GM12878 (cell line): ENCODE data around the gene GALNT17. TPM values are rescaled to one million over a fixed set of nuclear protein-coding genes. Genes with fewer than 3 reads are reported as not detected.

Source experiments
- ATAC-seq: fragments of 200-7000 bp; cut with Tn5 transposase; 3 replicates; pipeline ENCODE4 v1.9.1; 2020; ENCODE audit warnings: mild to moderate bottlenecking, moderate library complexity
- BruUV-seq: library from RNA; stranded (reverse); fragments of 400-500 nt; replicated peaks from 2 replicates; lab custom pipeline; 2021; lab: Mats Ljungman, UMichigan
- CTCF ChIA-PET: fragments of 300-600 bp; sonication (Branson Sonifier 250); formaldehyde crosslinking; extraction: SDS; loops from one replicate; lab custom pipeline; 2021; ENCODE audit warnings: inconsistent platforms; lab: Yijun Ruan, JAX
- POLR2A ChIA-PET: fragments of 350-600 bp; formaldehyde crosslinking; extraction: SDS; loops from one replicate; lab custom pipeline; 2021; ENCODE audit warnings: inconsistent platforms; lab: Charles Lee
- RAD21 ChIA-PET: fragments of 300-600 bp; sonication (Branson Sonifier 250); formaldehyde crosslinking; loops from one replicate; lab custom pipeline; 2023; ENCODE audit warnings: antibody characterized with exemption; ENCODE audit not compliant: unreplicated experiment; lab: Charles Lee
- SMC1A ChIA-PET: fragments of 300-600 bp; sonication (Branson Sonifier 250); formaldehyde crosslinking; loops from one replicate; lab custom pipeline; 2023; ENCODE audit not compliant: unreplicated experiment, uncharacterized antibody; lab: Charles Lee
- DNase-seq: peaks from one replicate; pipeline ENCODE4 v3.0.0-alpha.2; 2011; ENCODE audit warnings: low read depth, low spot score
- FAIRE-seq: peaks from 3 replicates; lab custom pipeline; 2011; peaks lifted over from hg19 to GRCh38; lab: Jason Lieb, UNC
- H2AFZ ChIP-seq: 2 replicates; pipeline ENCODE4 v1.6.0; 2011; ENCODE audit warnings: low read depth, low read length, control low read depth; ENCODE audit not compliant: control insufficient read depth
- H3K27ac ChIP-seq: 2 replicates; pipeline ENCODE4 v1.5.1; 2011; ENCODE audit warnings: control low read depth; ENCODE audit not compliant: control insufficient read depth, insufficient read depth
- H3K27me3 ChIP-seq, 2 experiments: replicated peaks in 1 of 2; 2 replicates each; pipeline versions ENCODE4 v1.6.0 to v1.6.1; 2011; ENCODE audit warnings: low read length in 1 of 2; ENCODE audit not compliant: control insufficient read depth in 2 of 2, insufficient read depth in 2 of 2
- H3K36me3 ChIP-seq, 2 experiments: 2 replicates each; pipeline ENCODE4 v1.5.1; 2011; ENCODE audit warnings: low read length in 1 of 2; ENCODE audit not compliant: control insufficient read depth in 2 of 2, insufficient read depth in 2 of 2
- H3K4me1 ChIP-seq: 2 replicates; pipeline ENCODE4 v1.6.1; 2011; ENCODE audit warnings: mild to moderate bottlenecking, low read length, moderate library complexity, mixed read lengths; ENCODE audit not compliant: control insufficient read depth, insufficient read depth
- H3K4me2 ChIP-seq: 2 replicates; pipeline ENCODE4 v1.6.0; 2011; ENCODE audit warnings: control low read depth; ENCODE audit not compliant: control insufficient read depth, insufficient read depth
- H3K4me3 ChIP-seq: fragments of 200-600 bp; sonication (generic); 2 replicates; pipeline ENCODE4 v1.5.1; 2016
- H3K79me2 ChIP-seq: 2 replicates; pipeline ENCODE4 v1.6.0; 2011; ENCODE audit warnings: low read length; ENCODE audit not compliant: control insufficient read depth, insufficient read depth
- H3K9ac ChIP-seq: 2 replicates; pipeline ENCODE4 v1.8.0; 2011; ENCODE audit warnings: low read length, control low read depth, mixed read lengths; ENCODE audit not compliant: control insufficient read depth, insufficient read depth
- H3K9me3 ChIP-seq: replicated peaks from 3 replicates; pipeline ENCODE4 v1.5.1; 2011; ENCODE audit warnings: mild to moderate bottlenecking, low read length; ENCODE audit not compliant: control insufficient read depth, insufficient read depth
- H4K20me1 ChIP-seq: 2 replicates; pipeline ENCODE4 v1.6.0; 2011; ENCODE audit not compliant: control insufficient read depth, insufficient read depth
- EZH2 ChIP-seq: IDR thresholded peaks from 2 replicates; pipeline ENCODE4 v1.6.1; 2012; ENCODE audit warnings: low read depth, mild to moderate bottlenecking, control low read depth, inconsistent platforms, low read length, borderline replicate concordance; ENCODE audit not compliant: control insufficient read depth
- GABPA ChIP-seq: IDR thresholded peaks from 2 replicates; pipeline ENCODE4 v1.6.1; 2014; ENCODE audit warnings: antibody characterized with exemption, low read depth, mild to moderate bottlenecking, inconsistent platforms
- HDAC2 ChIP-seq: fragments of 200-600 bp; sonication (generic); IDR thresholded peaks from 2 replicates; pipeline ENCODE4 v1.6.1; 2017
- JUNB ChIP-seq: IDR thresholded peaks from 2 replicates; pipeline ENCODE4 v1.6.1; 2016; ENCODE audit warnings: antibody characterized with exemption, mild to moderate bottlenecking
- NBN ChIP-seq: fragments of 450-650 bp; IDR thresholded peaks from 2 replicates; pipeline ENCODE4 v1.6.1; 2016
- POLR2AphosphoS2 ChIP-seq: IDR thresholded peaks from 2 replicates; pipeline ENCODE4 v1.6.1; 2011; ENCODE audit warnings: low read depth, mild to moderate bottlenecking, low read length, improper control_type of control experiment, moderate library complexity
- RAD21 ChIP-seq: IDR thresholded peaks from 2 replicates; pipeline ENCODE4 v1.6.1; 2011; ENCODE audit warnings: mild to moderate bottlenecking, low read depth, low read length, moderate library complexity; ENCODE audit not compliant: insufficient read depth
- RB1 ChIP-seq: fragments of 450-650 bp; formaldehyde crosslinking; IDR thresholded peaks from 2 replicates; pipeline ENCODE4 v1.6.1; 2017; ENCODE audit warnings: mild to moderate bottlenecking, borderline replicate concordance
- RUNX3 ChIP-seq: IDR thresholded peaks from 2 replicates; pipeline ENCODE4 v1.6.1; 2012; ENCODE audit warnings: low read length, inconsistent platforms
- SMC3 ChIP-seq: IDR thresholded peaks from 2 replicates; pipeline ENCODE4 v1.6.1; 2011; ENCODE audit warnings: low read length, improper control_type of control experiment, borderline replicate concordance
- ZNF24 ChIP-seq: fragments of 450-650 bp; IDR thresholded peaks from 2 replicates; pipeline ENCODE4 v1.6.1; 2017; ENCODE audit warnings: antibody characterized with exemption, mild to moderate bottlenecking
- WGBS: methylation state at CpG from one replicate; pipeline ENCODE4 v1.1.6; 2016; ENCODE audit warnings: low lambda C conversion rate; ENCODE audit not compliant: insufficient replicate concordance, insufficient coverage; ENCODE audit errors: missing lambda C conversion rate; 5-methylcytosine and 5-hydroxymethylcytosine counted together
- in situ Hi-C: fragments of 300-500 bp; cut with MboI; formaldehyde crosslinking; loops from 9 replicates; pipeline ENCODE4 v1.14.3; 2018; ENCODE audit warnings: mixed read lengths
- intact Hi-C: fragments of 100-400 bp; cut with micrococcal nuclease; formaldehyde crosslinking; loops from one replicate; pipeline ENCODE4 v1.14.2; 2022; ENCODE audit not compliant: unreplicated experiment
- polyA plus RNA-seq, 11 experiments: library from polyadenylated mRNA; depleted of rRNA in 4 of 11; unstranded in 6 of 11; stranded (reverse) in 5 of 11; fragments of >200 nt; fragmentation: Nextera tagmentation in 4 of 11; fragmentation: Illumina TruSeq in 1 of 11; extraction: Ambion mirVana in 4 of 11; extraction: Trizol in 1 of 11; gene quantifications; 1 replicate in 1 of 11; 2 replicates in 10 of 11; pipeline versions ENCODE4 v1.2.1 to v1.2.3, GENCODE V29; 2011 to 2016; ENCODE audit warnings: inconsistent platforms in 2 of 11, missing spikeins in 2 of 11, low read depth in 1 of 11
- total RNA-seq, 4 experiments: library from RNA; depleted of rRNA in 3 of 4; stranded (reverse); fragments of >200 nt in 3 of 4; fragmentation: Illumina TruSeq in 1 of 4; extraction: Trizol in 1 of 4; gene quantifications; 2 replicates each; pipeline versions ENCODE4 v1.2.1 to v1.2.3, GENCODE V29; 2013 to 2021
- TF ChIP-seq, protein P1 (sequence below): fragments of 450-650 bp; IDR thresholded peaks from 2 replicates; pipeline ENCODE4 v1.6.1; 2018; ENCODE audit warnings: borderline replicate concordance, mild to moderate bottlenecking; ENCODE audit not compliant: partially characterized antibody
- TF ChIP-seq, protein P2 (sequence below): IDR thresholded peaks from 2 replicates; pipeline ENCODE4 v1.6.1; 2012; ENCODE audit warnings: low read depth, low read length, improper control_type of control experiment
- TF ChIP-seq, protein P3 (sequence below): fragments of 450-650 bp; conservative IDR thresholded peaks from 2 replicates; pipeline ENCODE4 v1.6.1; 2017; ENCODE audit warnings: mild to moderate bottlenecking, moderate library complexity
- TF ChIP-seq, protein P4 (sequence below): fragments of 450-650 bp; IDR thresholded peaks from 2 replicates; pipeline ENCODE4 v1.6.1; 2017; ENCODE audit warnings: low read depth, mild to moderate bottlenecking, moderate library complexity
- TF ChIP-seq, protein P5 (sequence below): IDR thresholded peaks from 2 replicates; pipeline ENCODE4 v1.6.1; 2011; ENCODE audit warnings: low read depth, mild to moderate bottlenecking, low read length, moderate library complexity, borderline replicate concordance; ENCODE audit errors: extremely low read depth

The GALNT17 gene
- total and polyA plus RNA-seq, 10 of the 15 experiments (the other 5 are each of a cell fraction or from before 2014, with no cell fraction given) = 0.12 to 0.15 TPM; not detected in 8

DNA sequence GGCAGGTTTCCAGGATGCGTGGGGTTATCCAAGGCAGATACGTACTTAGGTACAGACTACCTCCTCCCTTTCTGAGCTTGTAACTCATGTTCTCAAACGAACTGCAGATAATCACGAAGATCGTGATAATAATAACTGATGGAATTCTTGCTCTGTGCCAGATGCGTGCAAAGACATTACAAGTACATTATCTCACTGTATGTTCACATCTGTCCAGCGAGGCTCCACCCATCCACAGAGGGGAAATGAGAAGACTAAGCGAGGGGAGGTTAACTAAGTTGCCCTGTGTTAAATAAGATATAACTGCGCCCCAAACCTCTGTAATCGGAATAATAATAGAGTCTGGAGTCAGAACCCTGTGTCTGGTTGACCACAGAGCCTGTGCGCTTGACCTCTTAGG is 1.9 kb downstream of the GALNT17 start:
- Histone ChIP-seq H2AFZ (no peak overlapping the region), H3K27ac (no peak overlapping the region), H4K20me1 (no peaks in the 10 kb centered on the region), H3K79me2 (no peaks in the 10 kb centered on the region), H3K4me1 (no peaks in the 10 kb centered on the region), H3K9ac (no peak overlapping the region), H3K36me3 (no peaks in the 10 kb centered on the region), H3K27me3 (no peaks in the 10 kb centered on the region), H3K4me2 (no peak overlapping the region), H3K9me3 (no peaks in the 10 kb centered on the region; the same call in 2 of the 3 replicates), H3K4me3 (no peak overlapping the region)
- in situ Hi-C loops = no loop called here
- FAIRE-seq (no peak), ATAC-seq (no peak), DNase-seq (no peak)
- intact Hi-C loops = no loop called here
- TF ChIP-seq, protein P1, sequence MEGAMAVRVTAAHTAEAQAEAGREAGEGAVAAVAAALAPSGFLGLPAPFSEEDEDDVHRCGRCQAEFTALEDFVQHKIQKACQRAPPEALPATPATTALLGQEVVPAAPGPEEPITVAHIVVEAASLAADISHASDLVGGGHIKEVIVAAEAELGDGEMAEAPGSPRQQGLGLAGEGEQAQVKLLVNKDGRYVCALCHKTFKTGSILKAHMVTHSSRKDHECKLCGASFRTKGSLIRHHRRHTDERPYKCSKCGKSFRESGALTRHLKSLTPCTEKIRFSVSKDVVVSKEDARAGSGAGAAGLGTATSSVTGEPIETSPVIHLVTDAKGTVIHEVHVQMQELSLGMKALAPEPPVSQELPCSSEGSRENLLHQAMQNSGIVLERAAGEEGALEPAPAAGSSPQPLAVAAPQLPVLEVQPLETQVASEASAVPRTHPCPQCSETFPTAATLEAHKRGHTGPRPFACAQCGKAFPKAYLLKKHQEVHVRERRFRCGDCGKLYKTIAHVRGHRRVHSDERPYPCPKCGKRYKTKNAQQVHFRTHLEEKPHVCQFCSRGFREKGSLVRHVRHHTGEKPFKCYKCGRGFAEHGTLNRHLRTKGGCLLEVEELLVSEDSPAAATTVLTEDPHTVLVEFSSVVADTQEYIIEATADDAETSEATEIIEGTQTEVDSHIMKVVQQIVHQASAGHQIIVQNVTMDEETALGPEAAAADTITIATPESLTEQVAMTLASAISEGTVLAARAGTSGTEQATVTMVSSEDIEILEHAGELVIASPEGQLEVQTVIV = no peak
- TF ChIP-seq, protein P2, sequence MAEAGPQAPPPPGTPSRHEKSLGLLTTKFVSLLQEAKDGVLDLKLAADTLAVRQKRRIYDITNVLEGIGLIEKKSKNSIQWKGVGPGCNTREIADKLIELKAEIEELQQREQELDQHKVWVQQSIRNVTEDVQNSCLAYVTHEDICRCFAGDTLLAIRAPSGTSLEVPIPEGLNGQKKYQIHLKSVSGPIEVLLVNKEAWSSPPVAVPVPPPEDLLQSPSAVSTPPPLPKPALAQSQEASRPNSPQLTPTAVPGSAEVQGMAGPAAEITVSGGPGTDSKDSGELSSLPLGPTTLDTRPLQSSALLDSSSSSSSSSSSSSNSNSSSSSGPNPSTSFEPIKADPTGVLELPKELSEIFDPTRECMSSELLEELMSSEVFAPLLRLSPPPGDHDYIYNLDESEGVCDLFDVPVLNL = no peak
- no peak for TF ChIP-seq NBN
- TF ChIP-seq JUNB = no peak
- TF ChIP-seq, protein P3, sequence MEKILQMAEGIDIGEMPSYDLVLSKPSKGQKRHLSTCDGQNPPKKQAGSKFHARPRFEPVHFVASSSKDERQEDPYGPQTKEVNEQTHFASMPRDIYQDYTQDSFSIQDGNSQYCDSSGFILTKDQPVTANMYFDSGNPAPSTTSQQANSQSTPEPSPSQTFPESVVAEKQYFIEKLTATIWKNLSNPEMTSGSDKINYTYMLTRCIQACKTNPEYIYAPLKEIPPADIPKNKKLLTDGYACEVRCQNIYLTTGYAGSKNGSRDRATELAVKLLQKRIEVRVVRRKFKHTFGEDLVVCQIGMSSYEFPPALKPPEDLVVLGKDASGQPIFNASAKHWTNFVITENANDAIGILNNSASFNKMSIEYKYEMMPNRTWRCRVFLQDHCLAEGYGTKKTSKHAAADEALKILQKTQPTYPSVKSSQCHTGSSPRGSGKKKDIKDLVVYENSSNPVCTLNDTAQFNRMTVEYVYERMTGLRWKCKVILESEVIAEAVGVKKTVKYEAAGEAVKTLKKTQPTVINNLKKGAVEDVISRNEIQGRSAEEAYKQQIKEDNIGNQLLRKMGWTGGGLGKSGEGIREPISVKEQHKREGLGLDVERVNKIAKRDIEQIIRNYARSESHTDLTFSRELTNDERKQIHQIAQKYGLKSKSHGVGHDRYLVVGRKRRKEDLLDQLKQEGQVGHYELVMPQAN = no peak
- TF ChIP-seq SMC3 = no peak
- no peak for TF ChIP-seq HDAC2
- TF ChIP-seq ZNF24 = no peak
- TF ChIP-seq GABPA = no peak
- TF ChIP-seq POLR2AphosphoS2 = no peak
- TF ChIP-seq, protein P4, sequence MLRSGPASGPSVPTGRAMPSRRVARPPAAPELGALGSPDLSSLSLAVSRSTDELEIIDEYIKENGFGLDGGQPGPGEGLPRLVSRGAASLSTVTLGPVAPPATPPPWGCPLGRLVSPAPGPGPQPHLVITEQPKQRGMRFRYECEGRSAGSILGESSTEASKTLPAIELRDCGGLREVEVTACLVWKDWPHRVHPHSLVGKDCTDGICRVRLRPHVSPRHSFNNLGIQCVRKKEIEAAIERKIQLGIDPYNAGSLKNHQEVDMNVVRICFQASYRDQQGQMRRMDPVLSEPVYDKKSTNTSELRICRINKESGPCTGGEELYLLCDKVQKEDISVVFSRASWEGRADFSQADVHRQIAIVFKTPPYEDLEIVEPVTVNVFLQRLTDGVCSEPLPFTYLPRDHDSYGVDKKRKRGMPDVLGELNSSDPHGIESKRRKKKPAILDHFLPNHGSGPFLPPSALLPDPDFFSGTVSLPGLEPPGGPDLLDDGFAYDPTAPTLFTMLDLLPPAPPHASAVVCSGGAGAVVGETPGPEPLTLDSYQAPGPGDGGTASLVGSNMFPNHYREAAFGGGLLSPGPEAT = no peak
- TF ChIP-seq RAD21 = no peak
- no peak for TF ChIP-seq RUNX3
- TF ChIP-seq, protein P5, sequence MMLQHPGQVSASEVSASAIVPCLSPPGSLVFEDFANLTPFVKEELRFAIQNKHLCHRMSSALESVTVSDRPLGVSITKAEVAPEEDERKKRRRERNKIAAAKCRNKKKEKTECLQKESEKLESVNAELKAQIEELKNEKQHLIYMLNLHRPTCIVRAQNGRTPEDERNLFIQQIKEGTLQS = no peak
- TF ChIP-seq EZH2 = no peak
- TF ChIP-seq RB1 = no peak
- BruUV-seq = no TSS peak
- 58% methylated on average over 11 of the region's 11 CpGs for WGBS
- ChIA-PET RAD21 (no interaction called here), CTCF (no interaction called here), POLR2A (no interaction called here), SMC1A (no interaction called here)
